Lung (tissue), 12 donors: Measurements from ENCODE around the gene NEURL1B. TPM values are rescaled to one million over a fixed set of nuclear protein-coding genes. Genes with fewer than 3 reads are reported as not detected.

Experiments
- ATAC-seq: fragments of 200-7000 bp; cut with Tn5 transposase; one replicate; pipeline ENCODE4 v1.9.1; 2020; ENCODE audit warnings: moderate number of reproducible peaks; ENCODE audit not compliant: insufficient read depth, low FRiP score
- DNase-seq, 3 donors: peaks; one replicate each; pipeline ENCODE4 v3.0.0-alpha.2; 2013 to 2017
- H3K27ac ChIP-seq, 2 donors: one replicate each; pipeline ENCODE4 v1.5.1; 2013; ENCODE audit warnings: mild to moderate bottlenecking in 2 of 2, moderate library complexity in 2 of 2, control low read depth in 1 of 2, inconsistent platforms in 1 of 2, low read depth in 1 of 2, low read length in 1 of 2
- H3K27me3 ChIP-seq, 3 donors: one replicate each; pipeline ENCODE4 v1.5.1; 2013; ENCODE audit warnings: low read length in 2 of 3; ENCODE audit not compliant: control insufficient read depth in 3 of 3, insufficient read depth in 3 of 3
- H3K36me3 ChIP-seq, 4 donors: one replicate each; pipeline ENCODE4 v1.5.1; 2013; ENCODE audit warnings: low read length in 4 of 4, mild to moderate bottlenecking in 1 of 4, moderate library complexity in 1 of 4; ENCODE audit not compliant: control insufficient read depth in 4 of 4, insufficient read depth in 4 of 4
- H3K4me1 ChIP-seq, 5 donors: one replicate each; pipeline ENCODE4 v1.5.1; 2013; ENCODE audit warnings: low read length in 5 of 5, mild to moderate bottlenecking in 2 of 5, moderate library complexity in 1 of 5; ENCODE audit not compliant: control insufficient read depth in 5 of 5, insufficient read depth in 5 of 5
- H3K4me3 ChIP-seq: one replicate; pipeline ENCODE4 v1.5.1; 2013; ENCODE audit warnings: mild to moderate bottlenecking, control low read depth, moderate library complexity
- H3K9ac ChIP-seq, 2 donors: one replicate each; pipeline ENCODE4 v1.5.1; 2013; ENCODE audit warnings: low read length in 2 of 2, control low read depth in 1 of 2; ENCODE audit not compliant: insufficient read depth in 1 of 2
- H3K9me3 ChIP-seq, 4 donors: one replicate each; pipeline ENCODE4 v1.5.1; 2013; ENCODE audit warnings: low read length in 3 of 4, mild to moderate bottlenecking in 1 of 4, moderate library complexity in 1 of 4; ENCODE audit not compliant: control insufficient read depth in 4 of 4, insufficient read depth in 3 of 4
- WGBS, 2 donors: extraction: QIAGEN DNeasy Blood & Tissue Kit; methylation state at CpG; one replicate each; pipeline ENCODE4 v1.1.7; 2013; 5-methylcytosine and 5-hydroxymethylcytosine counted together
- polyA plus RNA-seq, 2 donors: library from polyadenylated mRNA; stranded (reverse); fragments of 200-250 nt; gene quantifications; one replicate each; pipeline ENCODE4 v1.2.1, GENCODE V29; 2013
- total RNA-seq, 2 donors: library from RNA; depleted of rRNA in 1 of 2; stranded (reverse); fragments of >200 nt in 1 of 2; gene quantifications; one replicate each; pipeline ENCODE4 v1.2.1, GENCODE V29; 2014 to 2021
- TF ChIP-seq, protein P1 (sequence below): IDR thresholded peaks from 2 replicates; pipeline ENCODE4 v1.5.1; 2012; ENCODE audit warnings: mild to moderate bottlenecking; ENCODE audit errors: control extremely low read depth, extremely low read depth
- donor health status: control.
- donor health status: control.
- donor health status: Bipolar disorder and iron deficiency.
- donor health status: healthy.
- donor health status: DM: yes; HTN: yes; CAD: no.

NEURL1B gene
- total and polyA plus RNA-seq, 4 donors = 5.1 to 26.4 (median 11.8) TPM

DNA sequence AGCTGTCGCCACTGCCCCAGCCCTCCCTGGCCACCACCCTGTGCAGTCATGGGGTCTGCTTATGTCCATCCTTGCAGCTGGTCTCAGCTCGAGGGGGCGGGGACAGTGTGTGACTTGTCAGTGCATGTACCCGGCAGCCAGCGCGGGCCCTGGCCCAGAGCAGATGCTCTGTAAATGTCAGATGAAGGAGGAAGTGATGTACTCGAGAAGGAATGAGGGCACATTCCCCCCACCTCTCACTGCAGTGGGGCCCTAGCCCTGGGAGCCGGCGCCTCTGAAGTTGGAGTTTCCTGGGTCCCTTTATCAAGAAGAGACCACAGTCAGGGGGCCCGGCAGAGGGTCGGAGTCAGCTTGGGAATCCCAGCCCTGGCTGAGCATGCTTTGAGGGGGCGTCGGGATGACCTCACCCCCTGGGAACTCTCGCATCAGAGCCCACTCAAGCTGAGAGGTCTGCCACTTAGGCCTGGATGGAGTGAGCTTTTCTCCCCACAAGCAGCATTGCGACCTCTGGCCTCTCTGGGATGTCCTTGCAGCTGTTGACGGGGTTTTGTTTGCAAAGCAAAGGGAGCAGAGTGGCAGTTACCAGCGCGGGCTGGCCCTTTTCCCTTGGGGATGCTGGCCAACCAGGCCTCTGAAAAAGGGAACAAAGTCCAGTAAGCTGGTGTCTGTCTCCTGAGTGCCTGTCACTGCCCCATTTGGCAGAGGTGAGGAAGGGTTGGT is 19.0 kb downstream of the NEURL1B start:
- Histone ChIP-seq H3K9me3 (peaks cover 0 to 10% (median 5%) of the 10 kb centered on the region in 4 donors), H3K4me1 (peaks cover 10 to 45% (median 24%) of the 10 kb centered on the region in 5 donors), H3K27me3 (no peaks in the 10 kb centered on the region), H3K4me3 (no peak overlapping the region), H3K9ac (peak overlapping the region; percentile 19 to 42), H3K27ac (peak overlapping the region; percentile 89), H3K36me3 (peaks cover 0 to 9% (median 0%) of the 10 kb centered on the region in 4 donors)
- DNase-seq (peak; percentile 93 to 94 (median 94)), ATAC-seq (peak; percentile 67)
- 22 to 28% methylated on average over 18 of the region's 18 CpGs for WGBS, 2 donors
- TF ChIP-seq, protein P1, sequence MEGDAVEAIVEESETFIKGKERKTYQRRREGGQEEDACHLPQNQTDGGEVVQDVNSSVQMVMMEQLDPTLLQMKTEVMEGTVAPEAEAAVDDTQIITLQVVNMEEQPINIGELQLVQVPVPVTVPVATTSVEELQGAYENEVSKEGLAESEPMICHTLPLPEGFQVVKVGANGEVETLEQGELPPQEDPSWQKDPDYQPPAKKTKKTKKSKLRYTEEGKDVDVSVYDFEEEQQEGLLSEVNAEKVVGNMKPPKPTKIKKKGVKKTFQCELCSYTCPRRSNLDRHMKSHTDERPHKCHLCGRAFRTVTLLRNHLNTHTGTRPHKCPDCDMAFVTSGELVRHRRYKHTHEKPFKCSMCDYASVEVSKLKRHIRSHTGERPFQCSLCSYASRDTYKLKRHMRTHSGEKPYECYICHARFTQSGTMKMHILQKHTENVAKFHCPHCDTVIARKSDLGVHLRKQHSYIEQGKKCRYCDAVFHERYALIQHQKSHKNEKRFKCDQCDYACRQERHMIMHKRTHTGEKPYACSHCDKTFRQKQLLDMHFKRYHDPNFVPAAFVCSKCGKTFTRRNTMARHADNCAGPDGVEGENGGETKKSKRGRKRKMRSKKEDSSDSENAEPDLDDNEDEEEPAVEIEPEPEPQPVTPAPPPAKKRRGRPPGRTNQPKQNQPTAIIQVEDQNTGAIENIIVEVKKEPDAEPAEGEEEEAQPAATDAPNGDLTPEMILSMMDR = no peak

DNA sequence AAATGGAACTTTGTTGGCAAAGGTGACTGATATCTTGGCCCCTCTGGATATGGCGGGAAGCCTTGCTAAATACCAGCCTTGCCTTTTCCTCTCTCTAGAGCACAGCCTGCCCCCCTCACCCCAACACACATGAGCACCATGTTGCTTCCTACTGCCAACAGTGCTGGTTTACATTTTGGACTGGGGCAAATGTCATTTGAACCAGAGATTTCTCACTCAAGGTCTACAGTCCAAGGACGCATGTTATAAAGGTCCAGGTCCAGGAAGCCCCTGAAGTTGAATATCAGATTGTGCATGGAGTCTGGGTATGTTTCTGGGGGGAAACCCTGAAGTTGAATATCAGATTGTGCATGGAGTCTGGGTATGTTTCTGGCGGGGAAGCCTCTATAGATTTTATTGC is 19.9 kb downstream of the NEURL1B start:
- Histone ChIP-seq H3K36me3 (peaks cover 0 to 2% (median 0%) of the 10 kb centered on the region in 4 donors), H3K4me3 (no peak overlapping the region), H3K9ac (no peak overlapping the region), H3K27ac (peak overlapping the region in 1 of 2 donors; percentile 89), H3K27me3 (no peaks in the 10 kb centered on the region), H3K9me3 (peaks cover 0 to 2% (median under 1%) of the 10 kb centered on the region in 4 donors), H3K4me1 (peaks cover 10 to 54% (median 30%) of the 10 kb centered on the region in 5 donors)
- ATAC-seq = no peak
- WGBS, 2 donors = 91 to 95% methylated on average over 3 of the region's 3 CpGs
- DNase-seq = no peak
- TF ChIP-seq, protein P1 = no peak

DNA sequence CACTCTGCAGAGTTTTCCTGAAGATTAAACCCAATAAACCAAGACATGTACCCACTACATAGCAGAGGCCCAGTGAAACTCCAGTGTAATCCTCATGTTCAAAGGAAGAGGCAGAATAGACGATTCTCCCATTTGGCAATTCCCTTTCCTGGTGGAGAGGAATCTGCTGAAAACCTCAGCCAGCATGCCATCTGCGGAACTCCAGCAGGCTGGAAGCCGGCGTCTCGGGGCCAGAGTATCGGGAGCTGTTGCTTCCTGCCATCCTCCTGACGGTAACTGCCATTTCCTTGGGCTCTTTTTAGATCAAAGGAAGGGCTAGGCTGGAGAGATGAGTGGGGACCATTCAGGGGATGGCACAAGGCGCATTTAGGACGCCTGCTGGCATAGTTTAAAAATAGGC is 20.5 kb downstream of the NEURL1B start:
- ATAC-seq (no peak), DNase-seq (no peak)
- Histone ChIP-seq H3K9me3 (peaks cover 0 to 2% (median 0%) of the 10 kb centered on the region in 4 donors), H3K4me1 (peaks cover 10 to 59% (median 30%) of the 10 kb centered on the region in 5 donors), H3K4me3 (no peak overlapping the region), H3K9ac (no peak overlapping the region), H3K36me3 (no peaks in the 10 kb centered on the region), H3K27ac (peak overlapping the region in 1 of 2 donors; percentile 60), H3K27me3 (no peaks in the 10 kb centered on the region)
- TF ChIP-seq, protein P1 = no peak
- 66 to 81% methylated on average over 9 of the region's 9 CpGs for WGBS, 2 donors
